GM13976 (cell line): ENCODE results near the gene RGS16.
A peak's percentile ranks its signal among the peaks of the same experiment; 100 is the strongest.

Experiments used
- DNase-seq: peaks from one replicate; pipeline ENCODE4 v3.0.0; 2012; ENCODE audit warnings: low spot score
- CTCF ChIP-seq: IDR thresholded peaks from 2 replicates; pipeline ENCODE4 v1.5.1; 2012; ENCODE audit warnings: borderline replicate concordance, mild to moderate bottlenecking; ENCODE audit not compliant: insufficient read depth; ENCODE audit errors: extremely low read depth, missing control alignments, control extremely low read depth
- in situ Hi-C: fragments of 300-500 bp; cut with MboI; formaldehyde crosslinking; loops from one replicate; pipeline ENCODE4 v1.12.0; 2022; ENCODE audit warnings: low sequenced_read_pairs, mixed read lengths, inconsistent platforms; ENCODE audit not compliant: unreplicated experiment

The RGS16 gene

DNA sequence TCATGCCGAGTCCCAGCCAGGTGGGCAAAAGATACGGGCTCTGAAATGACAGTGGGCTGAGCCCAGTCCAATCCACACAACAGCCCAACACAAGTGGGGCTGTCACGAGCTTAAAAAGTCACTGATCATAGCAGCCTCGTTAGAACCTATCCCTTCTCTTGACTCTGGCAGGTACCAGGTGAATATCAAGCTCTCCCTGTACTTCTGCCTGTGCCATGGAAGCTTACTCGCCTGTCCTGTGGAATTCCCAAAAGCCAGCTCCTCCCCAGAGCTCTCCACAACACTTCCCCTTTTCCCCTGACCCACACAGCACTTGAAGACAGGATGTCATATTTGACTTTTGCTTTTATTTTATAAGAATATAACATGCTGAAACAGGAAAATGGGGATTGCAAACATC, 5.9 kb downstream of the RGS16 start:
- no peak for TF ChIP-seq CTCF
- no peak for DNase-seq
- in situ Hi-C loops, result loop anchor here (5.0 to 25.0 kb wide), 2 partner anchors 189 to 511 kb away; partner anchors contain the start of gene NPL

GRCh38 chr1:182596934-182597333, 7.3 kb downstream of the RGS16 start:
- DNase-seq, result no peak
- no peak for TF ChIP-seq CTCF
- in situ Hi-C loops, result loop anchor here (5.0 to 25.0 kb wide), 2 partner anchors 190 to 510 kb away; partner anchors contain the start of gene NPL

- peak; percentile 59 for DNase-seq
- in situ Hi-C loops, result loop anchor here (5.0 to 25.0 kb wide), 2 partner anchors 192 to 508 kb away; partner anchors contain the start of gene NPL
These were observed 8.4 kb downstream of the RGS16 start for GRCh38 chr1:182595641-182596240.

DNA sequence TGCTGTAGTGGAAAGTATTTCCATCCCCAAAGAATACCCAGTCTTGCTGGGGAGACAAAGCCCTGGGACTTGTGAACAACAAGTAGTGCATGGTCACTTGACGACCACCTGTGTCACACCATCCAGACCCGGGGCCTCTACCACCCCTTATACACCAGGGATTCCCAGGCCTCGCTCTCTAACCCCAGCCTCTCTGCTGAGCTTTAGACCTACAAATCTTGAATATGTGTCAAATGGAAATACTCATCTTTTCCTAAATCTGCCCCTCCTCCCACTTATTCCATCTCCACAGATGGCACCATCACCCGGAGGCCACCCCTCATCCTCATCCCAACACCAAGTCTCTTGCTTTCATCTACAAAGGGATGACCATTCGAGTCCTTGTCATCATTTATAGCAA, 14.3 kb downstream of the RGS16 start:
- in situ Hi-C loops, result loop anchor here (5.0 to 25.0 kb wide), 2 partner anchors 143 to 503 kb away; no protein-coding TSS in a partner anchor
- no peak for DNase-seq
- no peak for TF ChIP-seq CTCF

More at GRCh38 chr1:182595641-182596240, 8.4 kb downstream of the RGS16 start:
- peak; percentile 81 for TF ChIP-seq CTCF

GRCh38 chr1:182589520-182589919, 14.7 kb downstream of the RGS16 start:
- in situ Hi-C loops, result loop anchor here (5.0 to 25.0 kb wide), 2 partner anchors 142 to 502 kb away; no protein-coding TSS in a partner anchor
- no peak for TF ChIP-seq CTCF
- no peak for DNase-seq

DNA sequence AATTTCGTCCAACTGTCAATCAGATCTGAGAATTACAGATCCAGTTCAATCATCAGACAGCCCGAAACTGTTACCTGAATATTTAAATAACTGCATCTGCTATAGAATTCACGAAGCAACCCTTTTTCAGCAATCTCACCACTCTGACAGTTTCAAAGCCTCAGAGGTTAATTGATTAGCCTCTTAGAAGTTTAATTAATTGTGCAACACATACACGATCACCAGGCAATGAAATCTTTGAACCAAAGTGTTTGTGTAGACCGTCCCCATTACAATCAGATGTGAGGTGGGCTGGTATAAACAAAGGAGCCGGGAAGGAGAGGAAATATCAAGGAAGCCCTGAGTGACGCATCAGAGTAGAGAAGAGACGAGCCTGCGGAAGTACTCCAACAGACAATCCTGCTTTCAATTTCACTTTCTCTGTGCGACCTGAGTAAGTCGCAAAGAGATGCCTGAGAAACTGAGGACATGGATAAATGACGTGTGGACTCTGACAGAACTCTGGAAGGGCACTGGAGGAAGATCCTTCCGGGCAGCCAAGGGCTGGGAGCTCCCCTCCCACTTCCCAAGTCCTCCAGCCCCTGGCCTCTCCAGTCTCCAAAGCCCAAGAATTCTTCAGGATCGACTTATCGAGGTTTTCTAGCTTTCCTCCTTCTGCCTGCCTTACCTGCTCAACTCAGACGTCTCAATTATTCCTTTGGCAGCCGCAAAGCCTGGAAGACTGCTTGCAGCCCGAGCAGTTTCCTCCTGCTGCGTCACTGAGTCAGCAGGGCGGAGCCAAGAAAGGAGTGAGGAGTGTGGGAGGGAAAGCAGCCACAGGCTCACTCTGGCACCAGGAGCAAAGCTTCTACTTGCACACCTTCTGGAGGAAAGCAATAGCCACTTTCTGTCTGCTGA, 15.4 kb downstream of the RGS16 start, which contains the start of gene RNASEL:
Gene RNASEL (minus strand): TSS at position 757 of the 897 bp plus-strand sequence. CDS start 2,450 bp downstream, outside the sequence.
- in situ Hi-C loops, result loop anchor here (5.0 to 25.0 kb wide), 2 partner anchors 141 to 501 kb away; no protein-coding TSS in a partner anchor
- TF ChIP-seq CTCF, result no peak
- DNase-seq, result no peak
